ENCODE results near the gene NADSYN1. TPM values are rescaled to one million over a fixed set of nuclear protein-coding genes. Genes with fewer than 3 reads are reported as not detected.
"Not testable (repeated sequence)": the region's sequence is repeated elsewhere in the genome, so short reads cannot be mapped to it uniquely, and the experiment has no call there.

Gene NADSYN1
- total and polyA plus RNA-seq, 8 donors, result 53.2 to 78.9 (median 61.9) TPM

DNA sequence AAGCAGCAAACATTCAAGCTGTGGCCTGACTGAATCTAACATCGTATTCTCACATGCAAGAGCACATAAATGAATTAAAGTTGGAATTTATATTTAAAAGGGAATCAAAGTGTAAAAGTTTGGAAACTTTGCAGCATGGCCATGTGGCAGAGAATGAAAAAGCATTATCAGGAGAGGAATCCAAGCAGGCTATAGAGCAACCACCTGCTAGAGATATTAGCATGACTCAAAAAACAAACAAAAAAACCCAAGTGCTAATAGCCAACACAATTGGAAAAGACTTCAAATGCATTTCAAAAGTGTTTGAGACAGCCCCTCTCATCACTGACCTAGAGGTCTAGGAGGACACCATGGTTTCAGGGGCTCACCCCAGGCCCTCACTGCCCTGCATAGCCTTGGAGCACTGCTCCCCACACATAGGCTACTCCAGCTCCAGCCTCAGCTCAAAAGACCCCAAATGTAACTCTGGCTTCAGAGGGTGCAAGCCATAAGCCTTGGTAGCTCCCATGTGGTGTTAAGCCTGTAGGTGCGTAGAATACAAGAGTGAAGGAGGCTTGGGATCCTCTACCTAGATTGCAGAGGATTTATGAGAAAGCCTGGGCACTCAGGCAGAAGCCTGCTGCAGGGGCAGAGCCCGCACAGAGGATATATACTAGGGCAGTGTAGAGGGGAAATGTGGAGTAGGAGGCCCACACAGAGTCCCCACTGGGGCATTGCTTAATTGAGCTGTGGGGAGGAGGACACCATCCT lies 72.4 kb downstream of the NADSYN1 start:
- ATAC-seq, result no peak
- Histone ChIP-seq H3K27me3 (no peaks in the 10 kb centered on the region), H3K9me3 (no peaks in the 10 kb centered on the region), H3K27ac (no peak overlapping the region), H3K36me3 (no peaks in the 10 kb centered on the region), H3K4me1 (no peaks in the 10 kb centered on the region), H3K4me3 (no peak overlapping the region)
- TF ChIP-seq, protein P1, sequence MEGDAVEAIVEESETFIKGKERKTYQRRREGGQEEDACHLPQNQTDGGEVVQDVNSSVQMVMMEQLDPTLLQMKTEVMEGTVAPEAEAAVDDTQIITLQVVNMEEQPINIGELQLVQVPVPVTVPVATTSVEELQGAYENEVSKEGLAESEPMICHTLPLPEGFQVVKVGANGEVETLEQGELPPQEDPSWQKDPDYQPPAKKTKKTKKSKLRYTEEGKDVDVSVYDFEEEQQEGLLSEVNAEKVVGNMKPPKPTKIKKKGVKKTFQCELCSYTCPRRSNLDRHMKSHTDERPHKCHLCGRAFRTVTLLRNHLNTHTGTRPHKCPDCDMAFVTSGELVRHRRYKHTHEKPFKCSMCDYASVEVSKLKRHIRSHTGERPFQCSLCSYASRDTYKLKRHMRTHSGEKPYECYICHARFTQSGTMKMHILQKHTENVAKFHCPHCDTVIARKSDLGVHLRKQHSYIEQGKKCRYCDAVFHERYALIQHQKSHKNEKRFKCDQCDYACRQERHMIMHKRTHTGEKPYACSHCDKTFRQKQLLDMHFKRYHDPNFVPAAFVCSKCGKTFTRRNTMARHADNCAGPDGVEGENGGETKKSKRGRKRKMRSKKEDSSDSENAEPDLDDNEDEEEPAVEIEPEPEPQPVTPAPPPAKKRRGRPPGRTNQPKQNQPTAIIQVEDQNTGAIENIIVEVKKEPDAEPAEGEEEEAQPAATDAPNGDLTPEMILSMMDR (IDR thresholded peaks at IDR 0.05), result no peak
- no peak for DNase-seq
- intact Hi-C loops (cut with DNase I), result no loop called here

GRCh38 chr11:71525938-71526495 lies 73.0 kb downstream of the NADSYN1 start:
- no peaks in the 10 kb centered on the region for H3K36me3 ChIP-seq
- TF ChIP-seq, protein P1 (IDR thresholded peaks at IDR 0.05), result no peak
- no peak overlapping the region for H3K4me3 ChIP-seq
- no peak overlapping the region for H3K27ac ChIP-seq
- DNase-seq (no peak), ATAC-seq (no peak)
- no peaks in the 10 kb centered on the region for H3K4me1 ChIP-seq
- intact Hi-C loops (cut with DNase I), result no loop called here
- no peaks in the 10 kb centered on the region for H3K27me3 ChIP-seq
- no peaks in the 10 kb centered on the region for H3K9me3 ChIP-seq

GRCh38 chr11:71526796-71527575 lies 74.0 kb downstream of the NADSYN1 start, which contains the start of gene KRTAP5-7:
Gene KRTAP5-7, plus strand, starts transcription at chr11:71527267. Its CDS starts 34 bp downstream, at chr11:71527301.
- ATAC-seq, H3K4me3 ChIP-seq, H3K9me3 ChIP-seq: not testable (repeated sequence)

GRCh38 chr11:71527576-71528210 lies 74.7 kb downstream of the NADSYN1 start:
- ATAC-seq (no peak), DNase-seq (no peak)
- intact Hi-C loops (cut with DNase I), result no loop called here
- no peak overlapping the region for H3K27ac ChIP-seq
- TF ChIP-seq, protein P1 (IDR thresholded peaks at IDR 0.05), result no peak
- no peaks in the 10 kb centered on the region for H3K4me1 ChIP-seq
- no peaks in the 10 kb centered on the region for H3K27me3 ChIP-seq
- no peaks in the 10 kb centered on the region for H3K9me3 ChIP-seq
- H3K4me3 ChIP-seq, result no peak overlapping the region
- no peaks in the 10 kb centered on the region for H3K36me3 ChIP-seq

More at GRCh38 chr11:71526796-71527575, 74.0 kb downstream of the NADSYN1 start, which contains the start of gene KRTAP5-7:
- H3K36me3 ChIP-seq; H3K4me1 ChIP-seq; H3K27me3 ChIP-seq; DNase-seq; H3K27ac ChIP-seq; intact Hi-C loops (cut with DNase I): not testable (repeated sequence)

DNA sequence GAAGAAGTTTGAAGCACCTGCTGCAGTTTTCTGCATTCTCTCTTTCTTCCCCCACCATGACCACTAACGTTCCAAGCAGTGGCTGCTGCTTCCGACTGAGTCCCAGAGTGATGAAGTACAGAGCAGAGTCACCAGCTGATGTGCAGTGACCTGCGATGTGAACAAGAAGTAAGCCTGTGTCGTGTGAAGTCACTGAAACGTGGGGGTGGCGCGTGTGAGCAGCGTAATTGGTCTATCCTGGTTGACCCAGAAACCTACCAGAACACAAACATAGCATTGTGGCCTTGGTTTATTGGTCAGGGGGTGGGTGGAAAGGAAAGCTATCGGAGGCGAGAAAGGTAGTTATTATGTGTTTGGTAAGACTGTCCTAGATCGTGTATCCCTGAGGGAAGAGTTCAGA lies 77.6 kb downstream of the NADSYN1 start:
- TF ChIP-seq, protein P1 (IDR thresholded peaks at IDR 0.05), result no peak
- H3K27ac ChIP-seq, result no peak overlapping the region
- ATAC-seq (no peak), DNase-seq (no peak)
- H3K4me3 ChIP-seq, result no peak overlapping the region
- no peaks in the 10 kb centered on the region for H3K36me3 ChIP-seq
- intact Hi-C loops (cut with DNase I), result no loop called here
- H3K9me3 ChIP-seq, result no peaks in the 10 kb centered on the region
- no peaks in the 10 kb centered on the region for H3K27me3 ChIP-seq
- H3K4me1 ChIP-seq, result no peaks in the 10 kb centered on the region
